Cardiac muscle cell (in vitro differentiated cells and primary cell): ENCODE data around the gene HEBP2. TPM values are rescaled to one million over a fixed set of nuclear protein-coding genes. Genes with fewer than 3 reads are reported as not detected.

ENCODE experiments used
- DNase-seq, 2 donors: peaks; one replicate each; pipeline versions ENCODE4 v3.0.0 to v3.0.0-alpha.2; 2010 to 2017; ENCODE audit warnings: low read depth in 1 of 2, low spot score in 1 of 2
- H3K27ac ChIP-seq: fragments of 200-600 bp; sonication (generic); 2 replicates; pipeline ENCODE4 v1.5.1; 2016
- H3K27me3 ChIP-seq: fragments of 200-600 bp; sonication (generic); 2 replicates; pipeline ENCODE4 v1.6.0; 2016; ENCODE audit warnings: control low read depth
- H3K36me3 ChIP-seq: fragments of 200-600 bp; sonication (generic); 2 replicates; pipeline ENCODE4 v1.5.1; 2016; ENCODE audit warnings: control low read depth
- H3K4me1 ChIP-seq: fragments of 200-600 bp; sonication (generic); 2 replicates; pipeline ENCODE4 v1.8.1; 2017; ENCODE audit warnings: low read depth, mild to moderate bottlenecking, mixed run types
- H3K4me3 ChIP-seq: fragments of 200-600 bp; sonication (generic); 2 replicates; pipeline ENCODE4 v1.5.1; 2016; ENCODE audit warnings: mild to moderate bottlenecking
- H3K9me3 ChIP-seq: fragments of 200-600 bp; sonication (generic); 2 replicates; pipeline ENCODE4 v1.5.1; 2017; ENCODE audit warnings: low read depth, mild to moderate bottlenecking, control low read depth
- CTCF ChIP-seq: IDR thresholded peaks from 2 replicates; pipeline ENCODE4 v1.5.1; 2012; ENCODE audit warnings: low read depth, mild to moderate bottlenecking, low read length
- polyA plus RNA-seq: library from polyadenylated mRNA; unstranded; fragments of >200 nt; fragmentation: Nextera tagmentation; extraction: Ambion mirVana; gene quantifications from 2 replicates; pipeline ENCODE4 v1.2.1, GENCODE V29; 2016
- total RNA-seq: library from RNA; depleted of rRNA; stranded (reverse); fragments of >200 nt; gene quantifications from 2 replicates; pipeline ENCODE4 v1.2.3, GENCODE V29; 2016

Gene HEBP2
- total and polyA plus RNA-seq, 2 experiments from 2014 or later = 55.9 to 109 TPM

GRCh38 chr6:138406443-138406842 is 2.4 kb downstream of the HEBP2 start:
- H3K27ac ChIP-seq = no peak overlapping the region
- H3K36me3 ChIP-seq = peaks cover 34% of the 10 kb centered on the region
- no peaks in the 10 kb centered on the region for H3K9me3 ChIP-seq
- TF ChIP-seq CTCF = no peak
- no peaks in the 10 kb centered on the region for H3K27me3 ChIP-seq
- DNase-seq = no peak
- H3K4me1 ChIP-seq = peaks cover 7% of the 10 kb centered on the region
- no peak overlapping the region for H3K4me3 ChIP-seq

- peaks cover 6% of the 10 kb centered on the region for H3K4me1 ChIP-seq
- H3K27me3 ChIP-seq = no peaks in the 10 kb centered on the region
- TF ChIP-seq CTCF = no peak
- DNase-seq = peak in 1 of 2 donors; percentile 85
- peaks cover 49% of the 10 kb centered on the region for H3K36me3 ChIP-seq
- no peak overlapping the region for H3K4me3 ChIP-seq
- no peaks in the 10 kb centered on the region for H3K9me3 ChIP-seq
- H3K27ac ChIP-seq = no peak overlapping the region
Measured at GRCh38 chr6:138410048-138410735, 6.2 kb downstream of the HEBP2 start.

GRCh38 chr6:138410972-138411880 is 7.2 kb downstream of the HEBP2 start:
- no peak for TF ChIP-seq CTCF
- Histone ChIP-seq H3K27ac (no peak overlapping the region), H3K36me3 (peaks cover 46% of the 10 kb centered on the region), H3K9me3 (no peaks in the 10 kb centered on the region), H3K27me3 (no peaks in the 10 kb centered on the region), H3K4me3 (no peak overlapping the region), H3K4me1 (no peaks in the 10 kb centered on the region)
- peak in 1 of 2 donors; percentile 45 for DNase-seq

GRCh38 chr6:138415125-138415524 is 11.1 kb downstream of the HEBP2 start:
- Histone ChIP-seq H3K27me3 (no peaks in the 10 kb centered on the region), H3K36me3 (peaks cover 22% of the 10 kb centered on the region), H3K27ac (no peak overlapping the region), H3K9me3 (no peaks in the 10 kb centered on the region), H3K4me1 (no peaks in the 10 kb centered on the region), H3K4me3 (no peak overlapping the region)
- no peak for TF ChIP-seq CTCF
- DNase-seq = no peak

- Histone ChIP-seq H3K36me3 (peaks cover 17% of the 10 kb centered on the region), H3K4me3 (no peak overlapping the region), H3K27me3 (no peaks in the 10 kb centered on the region), H3K4me1 (no peaks in the 10 kb centered on the region), H3K27ac (no peak overlapping the region), H3K9me3 (no peaks in the 10 kb centered on the region)
- no peak for TF ChIP-seq CTCF
- DNase-seq = no peak
Measured at GRCh38 chr6:138416206-138416605, 12.2 kb downstream of the HEBP2 start.
